ENCODE results near the gene FCGBP.

DNA sequence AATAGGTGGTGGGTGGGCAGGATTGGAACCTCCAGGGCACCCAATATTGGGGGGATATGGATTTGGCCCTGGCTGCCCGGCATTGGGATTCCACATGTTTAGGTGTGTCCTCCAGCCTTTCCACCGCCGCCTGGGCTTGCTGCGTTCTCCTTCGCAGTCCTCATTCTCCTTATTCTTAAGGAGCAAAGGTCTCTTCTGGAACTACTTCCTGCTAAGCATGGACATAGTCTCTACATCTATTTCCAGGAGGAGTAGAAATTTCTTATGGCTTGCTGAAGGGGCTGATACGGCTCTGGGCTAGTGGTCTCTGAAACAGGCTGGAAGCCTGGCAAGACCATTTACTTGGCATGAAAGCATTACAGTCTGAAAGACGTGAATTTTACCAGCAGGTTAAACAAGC lies 9.2 kb upstream of the FCGBP start:
- TF ChIP-seq CTCF (conservative IDR thresholded peaks at IDR 0.05; ENCODE audit: low read depth, low read length), result no peak
- TF ChIP-seq POLR2A (IDR thresholded peaks at IDR 0.05; ENCODE audit: low read depth, low read length), result no peak
- no peak for TF ChIP-seq RAD21 (IDR thresholded peaks at IDR 0.05; ENCODE audit: low read length)
- no peak for TF ChIP-seq ELK1 (IDR thresholded peaks at IDR 0.05; ENCODE audit: borderline replicate concordance, low read depth, low read length)

Measured in IMR-90 (cell line).